Gastroesophageal sphincter (tissue), 3 donors: Measurements from ENCODE around the gene MYO15B.
A peak's percentile ranks its signal among the peaks of the same experiment; 100 is the strongest.

Experiments
- POLR2A ChIP-seq, 2 donors: fragments of 450-650 bp; IDR thresholded peaks; one replicate each; pipeline ENCODE4 v1.6.1; 2017; ENCODE audit warnings: antibody characterized with exemption in 2 of 2, mild to moderate bottlenecking in 2 of 2, moderate library complexity in 1 of 2
- POLR2AphosphoS5 ChIP-seq: sonication (generic); formaldehyde crosslinking; IDR thresholded peaks from one replicate; pipeline ENCODE4 v1.6.1; 2017; ENCODE audit warnings: antibody characterized with exemption
- TF ChIP-seq, protein P1 (sequence below), 4 experiments: fragments of 200-600 bp in 2 of 4; fragments of 450-650 bp in 2 of 4; sonication (generic) in 1 of 4; IDR thresholded peaks; one replicate each; pipeline ENCODE4 v1.5.1; 2017 to 2019; ENCODE audit warnings: antibody characterized with exemption in 4 of 4, mild to moderate bottlenecking in 2 of 4, moderate library complexity in 2 of 4

DNA sequence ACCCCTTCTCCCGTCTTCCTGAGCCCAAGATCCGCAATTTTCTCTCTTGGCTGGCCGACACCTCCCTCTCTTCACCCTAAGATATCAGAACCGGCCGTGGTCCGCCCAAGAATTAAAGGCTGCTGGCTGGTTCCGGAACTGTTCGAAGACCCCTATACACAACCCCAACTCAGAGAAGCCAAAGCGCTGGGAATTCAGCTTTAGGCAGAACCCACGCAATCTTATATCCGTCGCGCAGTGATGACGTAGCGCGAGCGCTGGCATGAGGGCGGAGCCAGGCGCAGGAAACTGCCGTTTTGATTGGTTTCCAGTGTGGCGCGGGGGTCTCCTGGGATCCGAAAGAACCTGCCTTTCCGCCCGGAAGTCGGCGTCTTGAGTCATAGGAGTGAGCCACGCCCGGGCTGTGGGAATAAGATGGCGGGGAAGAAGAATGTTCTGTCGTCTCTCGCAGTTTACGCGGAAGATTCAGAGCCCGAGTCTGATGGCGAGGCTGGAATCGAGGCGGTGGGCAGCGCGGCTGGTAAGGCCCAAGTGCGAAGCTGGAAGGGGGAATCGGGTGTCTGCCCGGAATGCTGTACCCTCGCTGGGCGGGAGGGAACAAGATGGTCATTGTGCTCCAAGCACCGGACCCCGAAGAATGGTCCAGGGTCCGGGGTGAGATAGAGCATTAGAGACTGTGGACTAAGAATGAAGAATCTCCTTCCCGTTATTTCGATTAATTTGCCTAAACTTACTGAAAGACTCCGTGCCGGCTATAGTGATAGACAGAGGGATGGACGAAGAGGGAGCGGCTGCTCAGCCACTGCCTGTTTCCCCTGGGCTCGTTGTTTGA, 79.6 kb downstream of the MYO15B start, which contains the start of the genes RECQL5 and SAP30BP:
- TF ChIP-seq, protein P1, sequence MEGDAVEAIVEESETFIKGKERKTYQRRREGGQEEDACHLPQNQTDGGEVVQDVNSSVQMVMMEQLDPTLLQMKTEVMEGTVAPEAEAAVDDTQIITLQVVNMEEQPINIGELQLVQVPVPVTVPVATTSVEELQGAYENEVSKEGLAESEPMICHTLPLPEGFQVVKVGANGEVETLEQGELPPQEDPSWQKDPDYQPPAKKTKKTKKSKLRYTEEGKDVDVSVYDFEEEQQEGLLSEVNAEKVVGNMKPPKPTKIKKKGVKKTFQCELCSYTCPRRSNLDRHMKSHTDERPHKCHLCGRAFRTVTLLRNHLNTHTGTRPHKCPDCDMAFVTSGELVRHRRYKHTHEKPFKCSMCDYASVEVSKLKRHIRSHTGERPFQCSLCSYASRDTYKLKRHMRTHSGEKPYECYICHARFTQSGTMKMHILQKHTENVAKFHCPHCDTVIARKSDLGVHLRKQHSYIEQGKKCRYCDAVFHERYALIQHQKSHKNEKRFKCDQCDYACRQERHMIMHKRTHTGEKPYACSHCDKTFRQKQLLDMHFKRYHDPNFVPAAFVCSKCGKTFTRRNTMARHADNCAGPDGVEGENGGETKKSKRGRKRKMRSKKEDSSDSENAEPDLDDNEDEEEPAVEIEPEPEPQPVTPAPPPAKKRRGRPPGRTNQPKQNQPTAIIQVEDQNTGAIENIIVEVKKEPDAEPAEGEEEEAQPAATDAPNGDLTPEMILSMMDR (IDR thresholded peaks at IDR 0.05), result no peak
- TF ChIP-seq POLR2AphosphoS5, result peak; percentile 86
- peak; percentile 64 to 75 for TF ChIP-seq POLR2A (IDR thresholded peaks at IDR 0.05)
